Dermis lymphatic vessel endothelial cell (primary cell): ENCODE measurements around the gene C4orf17. TPM values are rescaled to one million over a fixed set of nuclear protein-coding genes. Genes with fewer than 3 reads are reported as not detected.

Source experiments
- total RNA-seq: library from RNA; depleted of rRNA; stranded (reverse); fragments of >200 nt; gene quantifications from 2 replicates; pipeline ENCODE4 v1.2.1, GENCODE V29; 2014

Gene C4orf17
- not detected in 2 replicates for total RNA-seq

DNA sequence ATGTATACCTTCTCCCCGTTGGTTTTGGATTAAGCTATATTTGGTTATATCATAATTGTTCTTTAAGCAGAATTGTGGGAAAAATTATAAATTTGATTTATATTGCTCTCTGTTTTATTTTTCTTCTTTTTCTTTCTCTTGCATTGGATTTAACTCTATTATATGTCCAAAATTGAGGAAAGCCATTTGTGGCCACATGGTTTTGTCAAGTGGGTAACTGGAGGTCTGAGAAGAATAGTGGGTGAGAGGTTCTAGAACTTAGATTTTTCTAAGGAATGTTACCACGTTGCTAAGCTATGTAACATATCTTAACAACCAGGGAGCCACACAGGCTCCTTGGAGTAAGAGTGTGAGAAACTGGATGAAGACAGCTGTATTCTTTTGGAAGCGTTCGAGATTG, at the start of gene C4orf17:
C4orf17 (plus strand) TSS at position 301 of the 400 bp plus-strand sequence. CDS start 2,061 bp downstream, outside the sequence.

DNA sequence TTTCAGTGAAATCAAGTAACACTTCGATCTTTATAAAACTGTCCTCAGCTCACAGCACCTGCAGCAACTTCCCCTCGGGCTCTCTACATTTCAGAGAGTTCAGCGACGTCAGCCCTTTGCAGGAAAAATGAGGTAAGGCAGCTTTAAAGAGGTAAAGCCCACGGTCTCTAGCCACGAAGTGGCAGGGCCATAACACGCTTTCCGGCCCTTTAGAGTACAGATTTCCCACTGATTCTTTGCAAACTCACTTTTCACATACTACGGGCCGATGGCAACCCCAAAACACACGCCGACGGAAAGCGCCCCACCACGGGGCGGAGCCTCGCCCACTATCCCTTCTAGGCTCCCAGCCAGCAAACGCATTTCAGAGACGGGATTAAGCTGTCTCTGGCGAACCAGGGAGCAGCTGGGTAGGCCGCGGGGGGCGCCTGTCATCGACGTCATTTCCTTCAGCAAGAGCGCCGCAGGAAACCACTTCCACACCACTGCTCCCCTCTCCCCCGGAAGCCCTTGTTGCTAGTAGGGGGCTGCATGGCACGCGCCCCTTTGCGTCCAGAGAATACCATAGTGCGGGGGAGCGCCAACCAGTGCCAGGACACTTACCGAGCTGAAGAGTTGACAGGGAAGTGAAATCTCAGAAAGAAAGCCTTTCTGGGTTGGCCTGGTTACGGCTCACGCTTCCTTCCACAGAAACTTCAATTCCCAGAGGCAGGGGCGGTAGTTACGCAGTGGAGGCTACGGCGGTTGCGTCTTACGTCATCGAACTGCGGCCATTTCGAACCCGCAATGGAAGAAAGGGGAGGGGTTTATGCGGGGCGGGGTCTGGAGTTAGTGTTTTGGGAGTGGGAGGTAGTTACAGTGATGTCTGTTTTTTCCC, 52.7 kb downstream of the C4orf17 start, which contains the start of gene TRMT10A:
TRMT10A (minus strand) TSS at position 730 of the 877 bp plus-strand sequence. CDS start 4,701 bp downstream, outside the sequence.

DNA sequence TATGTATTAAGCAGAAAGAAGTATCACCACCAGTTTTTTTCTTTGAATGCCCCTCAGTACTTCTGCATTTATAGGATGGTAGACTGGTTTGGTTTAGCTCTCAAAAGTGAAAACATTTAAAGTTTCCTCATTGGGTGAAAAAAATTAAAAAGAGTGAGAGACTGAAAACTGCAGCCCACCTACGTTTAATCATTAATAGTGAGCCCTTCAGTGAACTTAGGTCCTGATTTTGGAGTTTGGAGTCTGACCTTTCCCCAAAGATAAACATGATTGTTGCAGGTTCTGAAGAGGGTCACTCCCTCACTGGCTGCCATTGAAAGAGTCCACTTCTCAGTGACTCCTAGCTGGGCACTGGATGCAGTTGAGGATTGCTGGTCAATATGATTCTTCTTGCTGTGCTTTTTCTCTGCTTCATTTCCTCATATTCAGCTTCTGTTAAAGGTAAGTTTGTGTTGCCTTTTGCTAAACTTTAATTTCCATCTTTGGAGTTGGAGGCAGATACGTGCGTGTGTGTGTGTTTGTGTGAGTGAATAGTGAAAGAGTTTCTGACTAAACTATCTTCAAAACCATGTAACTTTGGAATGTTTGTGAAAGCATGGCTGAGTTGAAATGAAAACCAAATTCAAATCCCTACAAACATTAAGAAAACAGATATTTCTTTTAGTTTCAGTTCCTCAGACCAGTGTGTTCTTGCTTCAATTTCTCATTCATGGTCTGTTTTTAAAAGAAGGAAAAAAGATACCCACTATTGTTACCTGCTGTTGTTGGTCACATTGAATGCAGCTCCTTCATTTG, 63.9 kb downstream of the C4orf17 start, which contains the start of gene MTTP:
MTTP (plus strand) TSS at position 295 of the 795 bp plus-strand sequence; CDS start at position 381, 86 bp downstream.

Other genes starting within 250 kb of the C4orf17 start
- not detected in 2 replicates for gene ADH1A, start 220.0 kb upstream of the C4orf17 start, total RNA-seq
- gene ADH1B, start 189.6 kb upstream of the C4orf17 start, total RNA-seq: 0.09 TPM in 1 of 2 replicates, not detected in the other
- gene ADH1C, start 158.3 kb upstream of the C4orf17 start, total RNA-seq: not detected in 2 replicates
- gene ADH7, start 75.7 kb upstream of the C4orf17 start, total RNA-seq: not detected in 2 replicates
- 4.8 and 6.6 TPM in 2 replicates for gene TRMT10A, start 53.0 kb downstream of the C4orf17 start, total RNA-seq
- under 0.01 and 0.09 TPM in 2 replicates for gene MTTP, start 63.8 kb downstream of the C4orf17 start, total RNA-seq
- under 0.01 TPM in 1 of 2 replicates, not detected in the other for gene C4orf54, start 146.8 kb downstream of the C4orf17 start, total RNA-seq